Measurements from ENCODE around the gene USO1.

DNA sequence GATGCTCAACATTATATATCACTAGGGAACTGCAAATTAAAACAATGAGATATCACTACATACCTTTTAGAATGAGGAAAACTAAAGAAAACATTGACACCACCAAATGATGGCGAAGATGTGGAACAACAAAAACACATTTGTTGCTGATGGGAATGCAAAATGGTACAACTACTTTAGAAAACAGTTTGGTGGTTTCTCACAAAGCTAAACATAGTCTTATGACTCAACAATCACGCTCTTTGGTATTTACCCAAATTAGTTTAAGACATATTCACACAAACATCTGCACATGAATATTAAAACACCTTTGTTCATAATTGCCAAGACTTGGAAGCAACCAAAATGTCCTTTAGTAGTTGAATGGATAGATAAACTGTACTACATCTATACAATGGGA is 53.2 kb downstream of the USO1 start:
- TF ChIP-seq POLR2A (IDR thresholded peaks at IDR 0.05; ENCODE audit: low read length): no peak
- TF ChIP-seq GATA1 (IDR thresholded peaks at IDR 0.05; ENCODE audit: low read depth, low read length): no peak
